Fibroblast of villous mesenchyme (primary cell): ENCODE data around the gene SPIRE1. TPM values are rescaled to one million over a fixed set of nuclear protein-coding genes. Genes with fewer than 3 reads are reported as not detected.

Source experiments
- DNase-seq: peaks from one replicate; pipeline ENCODE4 v3.0.0-alpha.2; 2010; ENCODE audit warnings: low read depth
- H3K4me3 ChIP-seq: 2 replicates; pipeline ENCODE4 v1.5.1; 2011; ENCODE audit warnings: low read depth, mild to moderate bottlenecking, low read length
- CTCF ChIP-seq: IDR thresholded peaks from 2 replicates; pipeline ENCODE4 v1.5.1; 2012; ENCODE audit warnings: low read depth, mild to moderate bottlenecking, low read length; ENCODE audit not compliant: insufficient read depth
- total RNA-seq: library from RNA; depleted of rRNA; stranded (reverse); fragments of >200 nt; gene quantifications from 2 replicates; pipeline ENCODE4 v1.2.3, GENCODE V29; 2012

SPIRE1 gene
- total RNA-seq, 1 donor = 39.3 TPM

- no peak overlapping the region for H3K4me3 ChIP-seq
- TF ChIP-seq CTCF = no peak
- no peak for DNase-seq
These were observed 123.1 kb downstream of the SPIRE1 start for GRCh38 chr18:12534820-12535219.

- DNase-seq = no peak
- no peak overlapping the region for H3K4me3 ChIP-seq
- TF ChIP-seq CTCF = no peak
These were observed 125.2 kb downstream of the SPIRE1 start for GRCh38 chr18:12532661-12533060.

- DNase-seq = no peak
- no peak overlapping the region for H3K4me3 ChIP-seq
- peak; percentile 20 for TF ChIP-seq CTCF
These were observed 126.2 kb downstream of the SPIRE1 start for GRCh38 chr18:12531749-12532148.

GRCh38 chr18:12520442-12520992 is 137.4 kb downstream of the SPIRE1 start:
- TF ChIP-seq CTCF = no peak
- H3K4me3 ChIP-seq = no peak overlapping the region
- DNase-seq = peak; percentile 74

GRCh38 chr18:12518832-12519531 is 138.9 kb downstream of the SPIRE1 start:
- peak; percentile 28 for DNase-seq
- TF ChIP-seq CTCF = no peak
- no peak overlapping the region for H3K4me3 ChIP-seq

- H3K4me3 ChIP-seq = no peak overlapping the region
- TF ChIP-seq CTCF = no peak
- DNase-seq = peak; percentile 45
These were observed 139.6 kb downstream of the SPIRE1 start for GRCh38 chr18:12518326-12518725.
